Right atrium auricular region (tissue), 2 donors: ENCODE measurements around the gene SUCLG2. TPM values are rescaled to one million over a fixed set of nuclear protein-coding genes. Genes with fewer than 3 reads are reported as not detected.

Experiments
- DNase-seq: peaks from one replicate; pipeline ENCODE4 v3.0.0-alpha.2; 2019; ENCODE audit warnings: low spot score
- H3K27ac ChIP-seq, 2 donors: fragments of 200-600 bp; sonication (generic); 1 replicate in 1 of 2; 2 replicates in 1 of 2; pipeline ENCODE4 v1.5.1; 2016 to 2019
- H3K27me3 ChIP-seq, 2 donors: fragments of 200-600 bp; sonication (generic); one replicate each; pipeline versions ENCODE4 v1.5.1 to v1.6.0; 2017 to 2019
- H3K36me3 ChIP-seq: fragments of 200-600 bp; sonication (generic); one replicate; pipeline ENCODE4 v1.5.1; 2016
- H3K4me1 ChIP-seq, 2 donors: fragments of 200-600 bp; sonication (generic); one replicate each; pipeline versions ENCODE4 v1.5.1 to v1.6.0; 2017 to 2019
- H3K4me3 ChIP-seq, 2 donors: fragments of 200-600 bp; sonication (generic); 1 replicate in 1 of 2; 2 replicates in 1 of 2; pipeline ENCODE4 v1.5.1; 2017 to 2019; ENCODE audit warnings: mild to moderate bottlenecking in 1 of 2, moderate library complexity in 1 of 2
- H3K9me3 ChIP-seq, 2 donors: fragments of 200-600 bp; sonication (generic); one replicate each; pipeline ENCODE4 v1.5.1; 2019
- total RNA-seq, 2 donors: library from RNA; depleted of rRNA; stranded (reverse); fragments of >200 nt; gene quantifications; one replicate each; pipeline ENCODE4 v1.1.0, GENCODE V29; 2016
- TF ChIP-seq, protein P1 (sequence below), 2 donors: fragments of 200-600 bp; sonication (generic); IDR thresholded peaks; one replicate each; pipeline ENCODE4 v1.5.1; 2019; ENCODE audit warnings: antibody characterized with exemption in 2 of 2

SUCLG2 gene
- total RNA-seq, 2 donors from 2014 or later: 39.0 to 81.5 TPM

DNA sequence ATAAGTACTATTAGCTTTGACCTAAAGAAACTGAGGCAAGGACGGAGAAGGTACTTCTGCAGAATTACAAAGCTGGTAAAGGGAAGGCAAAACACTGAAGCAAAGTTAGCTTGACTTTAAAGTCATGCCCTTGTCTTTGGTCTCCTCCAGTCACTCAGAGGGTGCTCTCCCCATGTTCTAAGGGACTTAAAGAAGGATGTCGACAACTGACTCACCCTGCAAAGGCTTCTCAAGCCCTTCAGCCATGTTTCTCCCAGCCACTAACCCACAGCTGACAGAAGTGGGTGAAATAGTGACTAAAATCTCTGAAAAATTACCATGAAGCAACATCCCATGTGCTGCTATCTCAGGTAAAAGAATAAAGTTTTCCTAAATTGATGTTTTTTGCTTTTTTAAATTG, 46.4 kb downstream of the SUCLG2 start:
- H3K27me3 ChIP-seq: no peaks in the 10 kb centered on the region
- DNase-seq: no peak
- H3K9me3 ChIP-seq: no peaks in the 10 kb centered on the region
- H3K4me3 ChIP-seq: no peak overlapping the region
- H3K4me1 ChIP-seq: no peaks in the 10 kb centered on the region
- no peak overlapping the region for H3K27ac ChIP-seq
- H3K36me3 ChIP-seq: peaks cover 39% of the 10 kb centered on the region
- TF ChIP-seq, protein P1, sequence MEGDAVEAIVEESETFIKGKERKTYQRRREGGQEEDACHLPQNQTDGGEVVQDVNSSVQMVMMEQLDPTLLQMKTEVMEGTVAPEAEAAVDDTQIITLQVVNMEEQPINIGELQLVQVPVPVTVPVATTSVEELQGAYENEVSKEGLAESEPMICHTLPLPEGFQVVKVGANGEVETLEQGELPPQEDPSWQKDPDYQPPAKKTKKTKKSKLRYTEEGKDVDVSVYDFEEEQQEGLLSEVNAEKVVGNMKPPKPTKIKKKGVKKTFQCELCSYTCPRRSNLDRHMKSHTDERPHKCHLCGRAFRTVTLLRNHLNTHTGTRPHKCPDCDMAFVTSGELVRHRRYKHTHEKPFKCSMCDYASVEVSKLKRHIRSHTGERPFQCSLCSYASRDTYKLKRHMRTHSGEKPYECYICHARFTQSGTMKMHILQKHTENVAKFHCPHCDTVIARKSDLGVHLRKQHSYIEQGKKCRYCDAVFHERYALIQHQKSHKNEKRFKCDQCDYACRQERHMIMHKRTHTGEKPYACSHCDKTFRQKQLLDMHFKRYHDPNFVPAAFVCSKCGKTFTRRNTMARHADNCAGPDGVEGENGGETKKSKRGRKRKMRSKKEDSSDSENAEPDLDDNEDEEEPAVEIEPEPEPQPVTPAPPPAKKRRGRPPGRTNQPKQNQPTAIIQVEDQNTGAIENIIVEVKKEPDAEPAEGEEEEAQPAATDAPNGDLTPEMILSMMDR (IDR thresholded peaks at IDR 0.05): no peak

DNA sequence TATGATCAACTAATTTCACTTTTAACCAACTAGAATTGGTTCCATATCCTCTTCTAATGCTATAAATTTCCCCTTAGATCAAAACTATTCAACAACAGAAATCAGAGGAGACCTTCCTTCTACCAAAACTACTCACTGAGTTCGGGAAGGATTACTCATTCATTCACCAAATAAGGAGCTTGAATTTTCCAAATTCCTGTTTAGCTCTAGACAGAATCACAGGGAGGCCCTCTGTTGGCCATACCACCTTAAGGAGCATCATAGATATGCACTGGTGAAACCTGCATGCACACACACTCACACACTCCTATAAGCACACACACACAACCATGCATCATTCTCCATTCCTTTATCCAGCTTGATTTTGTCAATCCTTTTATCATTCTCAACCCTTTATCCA, 49.0 kb downstream of the SUCLG2 start:
- peaks cover 39% of the 10 kb centered on the region for H3K36me3 ChIP-seq
- no peaks in the 10 kb centered on the region for H3K27me3 ChIP-seq
- no peaks in the 10 kb centered on the region for H3K9me3 ChIP-seq
- no peaks in the 10 kb centered on the region for H3K4me1 ChIP-seq
- H3K27ac ChIP-seq: no peak overlapping the region
- TF ChIP-seq, protein P1 (IDR thresholded peaks at IDR 0.05): no peak
- no peak for DNase-seq
- H3K4me3 ChIP-seq: no peak overlapping the region

DNA sequence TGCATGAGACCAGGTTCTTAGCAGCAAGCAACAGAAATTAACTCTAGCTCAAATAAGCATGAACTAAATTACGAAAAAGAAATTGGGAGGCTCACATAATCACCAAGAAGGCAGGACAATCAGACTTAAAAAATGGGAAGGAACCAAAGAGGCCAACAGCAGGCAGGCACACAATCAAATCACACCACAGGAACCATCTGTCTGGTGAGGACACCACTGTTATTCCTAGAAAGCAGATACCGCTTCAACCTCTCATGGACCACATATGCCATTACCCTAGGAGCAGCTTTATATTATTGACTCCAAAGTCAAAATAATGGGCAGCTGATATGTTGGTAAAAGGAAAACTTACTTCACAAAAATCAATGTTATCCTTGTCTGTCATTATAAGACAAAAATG, 51.6 kb downstream of the SUCLG2 start:
- peaks cover 33% of the 10 kb centered on the region for H3K36me3 ChIP-seq
- DNase-seq: no peak
- H3K4me3 ChIP-seq: no peak overlapping the region
- no peaks in the 10 kb centered on the region for H3K4me1 ChIP-seq
- H3K9me3 ChIP-seq: no peaks in the 10 kb centered on the region
- H3K27ac ChIP-seq: no peak overlapping the region
- TF ChIP-seq, protein P1 (IDR thresholded peaks at IDR 0.05): no peak
- no peaks in the 10 kb centered on the region for H3K27me3 ChIP-seq

DNA sequence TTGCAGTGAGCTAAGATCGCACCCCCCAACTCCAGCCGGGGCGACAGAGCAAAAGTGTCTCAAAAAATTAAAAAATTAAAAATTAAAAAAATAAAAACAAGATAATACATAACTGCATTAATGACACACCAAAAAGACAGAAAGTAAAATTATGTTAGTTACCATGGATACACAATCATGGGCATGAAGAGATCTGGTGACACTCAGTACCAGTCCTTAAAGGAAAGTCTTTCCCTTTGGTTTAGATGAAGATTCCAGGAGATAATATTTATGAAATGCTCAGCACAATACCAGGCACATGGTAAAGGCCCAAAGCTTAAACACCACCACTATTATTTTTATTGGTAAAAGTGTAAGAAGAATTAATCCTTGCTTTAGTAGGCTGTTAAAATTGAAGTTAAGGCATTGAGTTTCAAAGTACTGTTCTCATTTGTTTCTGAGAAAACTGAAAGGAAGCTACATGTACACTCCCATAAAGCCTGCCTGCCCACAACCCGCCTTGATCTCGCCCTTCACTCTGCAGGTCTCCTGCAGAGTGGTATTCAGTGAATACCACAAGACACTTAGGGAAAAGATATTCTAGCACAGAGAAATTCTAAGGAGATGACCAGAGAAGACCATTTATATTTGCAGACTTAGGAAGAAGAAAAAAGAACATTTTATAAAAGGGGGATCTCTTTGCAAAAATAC, 52.3 kb downstream of the SUCLG2 start:
- Histone ChIP-seq H3K4me3 (no peak overlapping the region), H3K9me3 (no peaks in the 10 kb centered on the region), H3K36me3 (peaks cover 25% of the 10 kb centered on the region), H3K4me1 (no peaks in the 10 kb centered on the region), H3K27ac (no peak overlapping the region), H3K27me3 (no peaks in the 10 kb centered on the region)
- no peak for DNase-seq
- TF ChIP-seq, protein P1 (IDR thresholded peaks at IDR 0.05): no peak

DNA sequence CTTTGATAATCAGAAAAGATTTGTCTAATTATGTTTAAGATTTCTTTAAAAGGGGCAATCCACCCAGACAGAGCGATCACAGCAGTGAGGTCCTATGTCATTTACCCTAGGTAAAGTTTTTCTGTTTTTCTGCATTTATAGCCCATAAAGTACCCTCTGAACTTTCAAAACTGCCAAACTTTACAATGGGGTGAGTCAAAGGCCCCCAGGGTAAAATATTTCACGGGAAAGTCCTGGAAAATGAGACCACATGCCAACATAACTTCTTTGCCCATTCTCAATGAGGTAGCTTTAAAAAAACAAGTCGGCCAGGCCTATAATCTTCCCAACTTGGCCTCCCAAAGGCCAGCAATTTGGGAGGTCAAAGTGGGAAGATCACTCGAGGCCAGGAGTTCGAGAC, 53.0 kb downstream of the SUCLG2 start:
- Histone ChIP-seq H3K27ac (no peak overlapping the region), H3K9me3 (no peaks in the 10 kb centered on the region), H3K36me3 (peaks cover 21% of the 10 kb centered on the region), H3K4me1 (no peaks in the 10 kb centered on the region), H3K4me3 (no peak overlapping the region), H3K27me3 (no peaks in the 10 kb centered on the region)
- TF ChIP-seq, protein P1 (IDR thresholded peaks at IDR 0.05): no peak
- DNase-seq: no peak

DNA sequence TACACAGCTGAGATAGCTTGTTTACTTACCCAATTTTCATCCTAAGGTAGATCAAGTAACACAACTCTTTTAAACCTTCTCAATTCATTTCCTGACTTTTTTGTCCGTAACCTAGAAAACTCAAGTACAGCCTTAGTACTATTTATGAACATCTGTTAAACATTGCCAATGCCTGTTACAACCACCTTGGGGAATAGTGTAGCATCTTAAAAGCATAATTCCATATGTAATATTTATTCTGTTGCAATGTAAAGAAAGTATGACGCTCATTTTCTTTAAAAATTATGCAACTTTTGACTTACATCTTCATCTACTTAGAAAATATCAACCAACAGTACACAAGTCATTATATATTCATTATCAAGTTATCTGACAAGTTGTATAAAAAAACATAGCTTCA, 54.6 kb downstream of the SUCLG2 start:
- no peak for DNase-seq
- peaks cover 12% of the 10 kb centered on the region for H3K36me3 ChIP-seq
- H3K9me3 ChIP-seq: no peaks in the 10 kb centered on the region
- H3K4me3 ChIP-seq: no peak overlapping the region
- no peaks in the 10 kb centered on the region for H3K4me1 ChIP-seq
- H3K27ac ChIP-seq: no peak overlapping the region
- no peaks in the 10 kb centered on the region for H3K27me3 ChIP-seq
- TF ChIP-seq, protein P1 (IDR thresholded peaks at IDR 0.05): no peak
